RKO (cell line): ENCODE results near the gene ACTL6B.
A peak's percentile ranks its signal among the peaks of the same experiment; 100 is the strongest.
"Not testable (repeated sequence)": the region's sequence is repeated elsewhere in the genome, so short reads cannot be mapped to it uniquely, and the experiment has no call there.

Experiments
- DNase-seq: peaks from one replicate; pipeline ENCODE4 v3.0.0-alpha.2; 2016; ENCODE audit warnings: low spot score

Gene ACTL6B

DNA sequence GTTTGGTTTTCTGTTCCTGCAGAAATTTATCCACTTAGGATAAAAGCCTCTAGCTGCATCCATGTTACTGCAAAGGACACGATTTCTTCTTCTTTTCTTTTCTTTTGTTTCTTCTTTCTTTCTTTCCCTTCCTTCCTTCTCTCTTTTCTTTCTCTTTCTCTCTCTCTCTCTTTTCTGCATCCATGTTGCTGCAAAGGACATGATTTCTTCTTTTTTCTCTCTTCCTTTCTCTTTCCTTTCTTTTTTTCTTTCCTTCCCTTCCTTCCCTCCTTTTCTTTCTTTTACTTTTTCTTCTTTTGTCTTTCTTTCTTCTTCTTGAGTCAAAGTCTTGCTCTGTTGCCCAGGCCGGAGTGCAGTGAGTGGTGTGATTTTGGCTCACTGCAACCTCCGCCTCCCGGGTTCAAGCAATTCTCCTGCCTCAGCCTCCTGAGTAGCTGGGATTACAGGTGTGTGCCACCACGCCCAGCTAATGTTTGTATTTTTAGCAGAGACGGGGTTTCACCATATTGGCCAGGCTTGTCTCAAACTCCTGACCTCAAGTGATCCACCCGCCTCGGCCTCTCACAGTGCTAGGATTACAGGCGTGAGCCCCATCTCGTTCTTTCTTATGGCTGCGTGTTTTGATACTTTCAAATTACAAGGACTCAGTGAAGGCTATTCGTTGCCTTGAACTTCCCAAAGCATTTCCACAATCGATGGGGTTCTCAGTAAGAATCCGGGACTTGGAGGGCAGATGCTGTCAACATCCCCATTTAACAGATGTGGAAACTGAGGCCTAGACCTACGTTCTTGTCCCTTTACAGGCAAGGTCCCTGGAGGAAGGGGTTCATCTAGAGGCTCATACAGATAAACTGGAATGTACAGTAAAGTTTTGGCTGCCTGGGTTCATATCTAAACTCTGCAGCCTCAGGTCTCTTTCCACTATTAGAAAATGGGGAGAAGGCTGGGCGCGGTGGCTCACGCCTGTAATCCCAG is 15.4 kb upstream of the ACTL6B start:
- no peak for DNase-seq

DNA sequence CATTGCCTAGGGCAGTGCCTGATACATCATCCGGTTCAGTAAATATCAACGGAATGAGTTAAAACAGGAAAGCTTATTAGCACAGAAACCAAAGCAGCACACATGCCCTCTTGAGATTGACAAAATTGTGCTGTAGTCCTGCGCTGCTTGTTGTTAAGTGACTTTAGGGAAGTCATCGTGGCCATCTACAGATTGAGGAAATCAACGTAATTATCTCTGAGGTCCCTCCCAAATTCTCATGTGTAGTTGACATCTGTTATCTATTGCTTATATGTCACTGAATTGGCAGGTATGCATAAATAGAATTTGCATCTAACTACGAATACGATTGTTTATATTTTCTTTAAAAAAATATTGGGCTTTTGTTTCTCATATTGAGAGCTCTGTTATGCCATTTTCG is 13.8 kb upstream of the ACTL6B start:
- DNase-seq: no peak

DNA sequence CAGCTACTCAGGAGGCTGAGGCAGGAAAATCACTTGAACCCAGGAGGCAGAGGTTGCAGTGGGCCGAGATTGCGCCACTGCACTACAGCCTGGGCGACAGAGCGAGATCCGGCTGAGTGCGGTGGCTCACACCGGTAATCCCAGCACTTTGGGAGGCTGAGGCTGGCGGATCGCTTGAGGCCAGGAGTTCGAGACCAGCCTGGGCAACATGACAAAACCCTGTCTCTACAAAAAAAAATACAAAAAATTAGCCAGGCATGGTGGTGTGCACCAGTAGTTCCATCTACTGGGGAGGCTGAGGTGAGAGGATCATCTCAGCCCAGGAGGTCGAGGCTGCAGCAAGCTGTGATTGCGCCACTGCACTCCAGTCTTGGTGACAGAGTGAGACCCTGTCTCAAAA is 12.9 kb upstream of the ACTL6B start:
- DNase-seq: not testable (repeated sequence)

DNA sequence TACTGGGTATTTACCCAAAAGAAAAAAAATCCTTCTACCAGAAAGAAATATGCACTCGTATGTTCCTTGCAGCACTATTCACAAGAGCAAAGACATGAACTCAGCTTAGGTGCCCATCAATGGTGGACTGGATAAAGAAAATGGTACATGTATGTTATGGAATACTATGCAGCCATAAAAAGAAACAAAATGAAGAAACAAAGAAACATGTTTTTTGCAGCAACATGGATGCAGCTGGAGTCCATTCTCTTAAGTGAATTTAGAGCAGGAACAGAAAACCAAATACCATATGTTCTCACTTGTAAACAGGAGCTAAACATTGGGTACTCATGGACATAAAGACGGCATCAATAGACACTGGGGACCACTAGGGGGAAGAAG is 11.8 kb upstream of the ACTL6B start:
- no peak for DNase-seq

DNA sequence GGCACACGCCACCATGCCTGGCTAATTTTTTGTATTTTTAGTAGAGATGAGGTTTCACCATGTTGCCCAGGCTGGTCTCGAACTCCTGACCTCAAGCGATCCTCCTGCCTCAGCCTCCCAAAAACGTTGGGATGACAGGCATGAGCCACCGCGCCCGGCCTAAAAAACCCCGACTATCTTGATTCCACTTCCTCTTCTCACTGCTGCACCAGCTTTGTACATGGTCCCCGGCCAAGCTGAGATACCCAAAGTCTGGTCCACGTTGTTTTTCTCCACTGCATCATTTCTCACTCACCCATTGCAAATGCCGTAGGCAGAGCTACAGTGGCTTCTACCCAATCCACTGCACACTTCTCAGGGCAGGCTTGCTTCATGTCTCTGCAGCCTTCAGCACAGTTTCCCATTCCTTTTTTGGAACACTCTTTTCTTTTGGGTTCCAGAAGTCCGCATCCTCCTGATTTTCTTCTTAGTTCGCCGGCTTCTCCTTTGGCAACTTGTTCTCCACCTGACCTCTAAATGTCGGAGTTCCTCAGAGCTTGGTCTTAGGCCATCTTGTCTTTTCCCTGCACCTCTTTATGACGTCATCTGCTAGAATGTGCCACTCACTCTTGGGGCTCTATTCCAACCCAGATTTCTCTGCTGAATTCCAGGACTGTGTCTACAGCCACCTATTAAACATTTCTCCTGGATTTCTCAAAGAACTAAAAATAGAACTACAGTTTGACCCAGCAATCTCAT is 11.3 kb upstream of the ACTL6B start:
- DNase-seq: no peak

DNA sequence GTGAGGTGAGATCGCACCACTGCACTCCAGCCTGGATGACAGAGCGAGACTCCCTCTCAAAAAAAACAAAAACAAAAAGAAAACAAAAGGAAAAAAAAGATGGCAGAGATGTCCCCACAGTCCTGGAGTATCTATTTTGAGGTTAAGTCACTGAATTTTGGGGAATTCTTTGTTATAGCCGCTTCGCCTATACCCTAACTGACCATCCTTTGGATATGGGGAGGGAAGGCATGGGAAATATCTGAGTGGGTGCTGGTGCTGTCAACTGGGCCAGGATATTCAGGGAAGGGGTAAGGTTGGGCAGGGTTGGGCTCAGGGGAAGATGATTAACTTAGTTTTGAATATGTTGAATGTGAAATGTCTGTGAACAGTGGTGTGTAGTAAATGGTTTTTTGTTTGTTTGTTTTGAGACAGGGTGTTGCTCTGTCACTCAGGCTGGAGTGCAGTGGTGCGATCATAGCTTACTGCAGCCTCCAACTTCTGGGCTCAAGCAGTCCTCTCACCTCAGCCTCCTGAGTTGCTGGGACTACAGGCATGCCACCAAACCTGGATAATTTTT is 9.0 kb upstream of the ACTL6B start:
- no peak for DNase-seq

DNA sequence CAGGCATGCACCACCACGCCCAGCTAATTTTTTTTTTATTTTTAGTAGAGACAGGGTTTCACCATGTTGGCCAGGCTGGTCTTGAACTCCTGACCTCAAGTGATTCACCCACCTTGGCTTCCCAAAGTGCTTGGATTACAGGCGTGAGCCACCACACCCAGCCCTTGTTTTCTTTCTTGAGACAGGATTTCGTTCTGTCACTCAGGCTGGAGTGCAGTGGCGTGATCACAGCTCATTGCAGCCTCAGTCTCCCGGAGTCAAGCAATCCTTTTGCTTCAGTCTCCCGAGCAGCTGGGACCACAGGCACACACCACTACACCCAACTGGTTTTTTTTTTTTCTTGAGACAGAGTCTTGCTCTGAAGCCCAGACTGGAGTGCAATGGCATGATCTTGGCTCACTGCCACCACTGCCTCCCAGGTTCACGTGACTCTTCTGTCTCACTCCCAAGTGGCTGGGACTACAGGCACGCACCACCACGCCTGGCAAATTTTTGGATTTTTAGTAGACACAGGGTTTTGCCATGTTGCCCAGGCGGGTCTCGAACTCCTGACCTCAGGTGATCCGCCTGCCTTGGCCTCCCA is 6.0 kb upstream of the ACTL6B start:
- DNase-seq: not testable (repeated sequence)

DNA sequence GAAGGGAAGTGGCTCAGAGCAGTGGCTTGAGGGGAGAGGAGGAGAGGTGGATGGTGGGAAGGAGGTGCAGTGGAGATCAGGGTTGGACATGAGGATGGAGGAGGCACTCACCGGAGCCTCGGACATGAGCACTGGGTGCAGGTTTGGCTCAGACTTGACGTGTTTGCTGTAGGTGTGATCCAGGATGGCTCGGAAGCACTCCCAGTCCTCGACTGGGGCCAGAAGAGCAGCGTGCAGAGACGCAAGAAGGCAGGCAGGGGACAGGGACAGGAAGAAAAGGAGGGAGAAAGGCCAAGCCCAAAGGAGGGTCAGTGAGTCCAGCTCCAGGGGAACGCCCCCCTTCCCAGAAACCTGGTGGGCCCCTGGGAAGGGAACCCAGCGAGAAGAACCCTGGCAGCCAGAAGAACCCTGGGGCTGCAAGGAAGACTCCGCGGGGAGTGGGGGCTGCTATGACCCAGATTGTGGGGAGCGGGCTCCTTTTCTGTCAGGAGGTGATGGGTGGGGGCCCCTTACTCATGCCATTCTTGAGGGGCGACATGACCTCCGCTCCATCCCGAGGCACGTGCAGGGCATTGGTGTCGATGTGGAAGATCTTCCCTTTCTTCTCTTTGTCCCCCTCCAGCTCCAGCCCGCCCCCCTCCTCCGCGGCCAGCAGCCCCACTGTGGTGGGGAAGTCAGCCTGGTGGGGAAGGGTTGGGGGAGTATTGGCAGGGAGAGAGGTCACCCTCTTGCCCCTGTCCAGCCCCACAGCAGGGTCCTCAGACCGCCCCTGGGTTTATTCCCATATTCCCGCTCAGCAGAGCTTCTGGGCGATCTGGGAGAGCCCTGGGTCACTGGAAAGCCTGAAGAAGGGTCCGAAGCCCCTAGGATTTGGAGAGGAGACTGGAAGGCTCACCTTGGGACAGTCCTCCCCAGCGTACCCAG is 1.1 kb downstream of the ACTL6B start:
- no peak for DNase-seq

DNA sequence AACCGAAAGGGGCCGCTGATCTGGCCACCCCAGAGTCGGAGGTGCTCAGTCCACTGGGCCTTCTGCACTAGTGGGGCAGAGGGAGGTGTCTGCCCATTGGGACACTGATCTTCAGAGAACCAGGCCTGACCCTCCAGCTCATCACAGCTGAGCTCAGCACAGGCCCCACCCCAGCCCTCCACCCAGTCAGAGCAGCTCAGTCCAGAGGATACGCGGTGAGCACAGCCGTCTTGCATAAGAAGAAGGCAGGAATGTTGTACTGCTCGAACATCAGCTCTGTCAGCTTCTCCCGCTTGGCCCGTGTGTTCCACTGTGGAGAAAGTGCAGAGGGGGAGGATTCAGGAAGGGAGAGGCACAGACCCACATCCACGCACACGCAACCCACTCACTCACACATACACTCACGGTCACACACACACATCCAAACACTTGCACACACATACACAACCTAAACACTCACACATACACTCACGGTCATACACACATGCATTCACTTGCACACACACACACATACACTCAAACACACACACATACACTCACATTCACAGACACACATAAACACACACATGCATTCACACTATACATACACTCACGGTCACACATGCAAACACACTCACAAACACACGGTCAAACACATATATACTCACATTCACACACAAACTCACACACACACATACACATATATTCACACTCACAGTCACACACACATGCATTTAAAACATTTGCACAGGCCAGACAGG is 6.3 kb downstream of the ACTL6B start:
- DNase-seq: no peak

DNA sequence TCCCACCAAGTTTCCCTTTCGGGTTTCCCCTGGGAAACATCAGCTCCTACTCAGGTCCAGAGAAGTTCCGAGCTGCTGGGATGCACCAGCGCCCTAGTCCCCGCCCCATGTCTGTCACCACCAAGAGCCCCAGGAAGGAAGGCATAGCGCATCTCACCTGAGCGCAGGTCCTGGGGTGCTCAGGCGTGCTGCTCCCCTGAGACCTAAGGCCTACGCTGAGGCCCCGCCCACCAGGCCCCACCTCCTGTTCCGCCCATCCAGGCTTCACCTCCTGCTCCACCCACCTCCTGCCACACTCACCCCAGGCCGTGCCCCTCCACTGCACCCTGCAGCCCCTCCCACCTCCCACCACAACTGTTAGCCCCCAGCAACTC is 13.7 kb downstream of the ACTL6B start:
- no peak for DNase-seq

DNA sequence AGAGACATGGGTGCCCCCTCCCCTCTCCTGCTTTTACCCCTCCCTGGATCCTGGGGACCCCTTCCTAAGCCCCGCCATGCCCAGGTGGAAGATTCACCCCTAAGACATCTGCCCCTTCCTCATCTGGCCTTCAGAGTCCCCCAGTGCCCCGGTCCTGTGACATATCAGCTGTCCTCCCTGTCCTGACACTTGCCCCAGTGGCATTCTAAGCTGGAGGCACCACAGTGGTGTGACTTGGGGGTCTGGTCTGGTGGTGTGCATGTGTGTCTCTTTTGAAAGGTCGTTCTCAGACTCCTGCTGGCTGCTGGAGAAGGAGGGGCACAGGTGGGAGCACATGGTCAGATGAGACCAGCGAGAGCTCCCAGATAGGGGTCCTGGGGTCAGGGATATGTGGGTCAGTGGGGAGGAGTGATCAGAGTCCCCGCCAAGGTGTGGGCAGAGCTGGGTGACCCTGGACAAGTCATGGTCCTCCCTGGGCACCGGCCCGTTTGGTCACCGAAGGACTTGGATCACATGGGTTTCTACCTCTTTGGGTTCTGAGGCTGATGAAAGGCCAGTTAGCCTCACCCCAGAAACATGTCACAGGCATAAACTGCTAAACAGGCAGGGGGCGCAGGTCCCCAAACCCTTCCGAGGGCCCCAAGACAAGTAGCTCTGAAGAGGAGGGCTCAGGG is 14.3 kb downstream of the ACTL6B start:
- DNase-seq: no peak

DNA sequence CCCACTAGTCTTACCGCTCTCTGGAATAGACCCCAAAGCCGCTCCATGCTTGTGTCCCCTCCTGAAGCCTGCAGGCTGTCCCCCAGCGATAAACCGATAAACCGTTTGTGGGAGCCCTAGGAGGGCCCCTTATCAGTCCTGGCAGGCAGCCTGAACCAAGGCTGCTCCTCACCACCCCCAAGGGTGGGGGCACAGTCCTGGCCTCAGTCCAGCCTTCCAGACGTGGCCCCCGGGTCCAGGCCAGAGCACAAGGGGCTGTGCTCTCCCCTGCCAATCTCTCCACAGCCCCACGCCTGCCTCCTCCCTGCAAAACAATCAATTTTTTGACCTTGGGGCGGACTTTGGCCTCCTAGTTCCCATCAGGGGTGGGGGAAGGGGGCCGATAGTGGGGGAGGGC is 14.8 kb downstream of the ACTL6B start, which contains the start of gene TFR2:
TSS of gene TFR2 (minus strand) at position 90 of the 397 bp plus-strand sequence. CDS start at position 47, 43 bp downstream.
- no peak for DNase-seq

DNA sequence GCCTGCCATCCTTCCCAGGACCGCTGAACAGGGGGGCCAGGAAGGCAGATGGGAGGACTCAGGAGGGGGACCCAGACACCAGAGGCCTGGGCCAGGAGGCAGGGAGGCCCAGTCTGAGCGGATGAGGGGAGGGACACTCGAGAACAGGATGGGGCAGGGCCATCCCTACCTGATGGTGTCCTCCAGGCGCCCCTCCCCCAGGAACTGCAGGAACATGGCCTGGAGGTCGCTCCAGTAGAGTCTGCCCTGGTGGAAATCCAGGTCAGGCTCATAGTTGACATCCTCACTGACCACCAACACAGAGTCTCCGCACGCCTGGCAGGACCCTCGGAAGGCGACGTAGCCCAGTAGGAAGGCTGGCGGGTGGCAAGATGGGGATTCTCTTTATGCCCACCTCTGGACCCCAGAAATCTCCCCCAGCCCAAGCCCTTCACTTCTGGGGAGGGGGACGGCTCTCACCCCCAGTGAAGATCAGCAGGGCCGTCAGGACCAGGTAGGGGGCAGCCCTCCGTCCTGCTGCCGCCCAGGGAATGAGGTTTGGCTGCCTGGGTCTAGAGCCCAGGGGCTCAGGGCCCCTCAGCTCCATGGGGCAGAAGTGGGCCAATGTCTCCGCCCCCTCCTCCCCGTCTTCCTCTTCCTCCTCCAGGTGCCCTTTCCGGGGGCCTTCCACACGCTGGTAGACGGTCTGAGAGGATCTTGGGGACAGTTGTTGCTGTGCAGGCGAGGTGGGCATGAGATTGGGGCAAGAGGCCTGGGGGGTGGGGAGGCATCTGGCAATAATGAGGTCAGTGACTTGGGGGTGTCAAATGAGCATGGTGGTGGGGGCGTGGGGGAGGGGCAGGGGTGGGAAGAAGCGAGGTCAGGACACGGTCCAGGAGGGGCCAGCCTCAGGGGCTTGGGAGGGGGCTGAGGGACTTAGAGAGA is 15.5 kb downstream of the ACTL6B start:
- DNase-seq: no peak

DNA sequence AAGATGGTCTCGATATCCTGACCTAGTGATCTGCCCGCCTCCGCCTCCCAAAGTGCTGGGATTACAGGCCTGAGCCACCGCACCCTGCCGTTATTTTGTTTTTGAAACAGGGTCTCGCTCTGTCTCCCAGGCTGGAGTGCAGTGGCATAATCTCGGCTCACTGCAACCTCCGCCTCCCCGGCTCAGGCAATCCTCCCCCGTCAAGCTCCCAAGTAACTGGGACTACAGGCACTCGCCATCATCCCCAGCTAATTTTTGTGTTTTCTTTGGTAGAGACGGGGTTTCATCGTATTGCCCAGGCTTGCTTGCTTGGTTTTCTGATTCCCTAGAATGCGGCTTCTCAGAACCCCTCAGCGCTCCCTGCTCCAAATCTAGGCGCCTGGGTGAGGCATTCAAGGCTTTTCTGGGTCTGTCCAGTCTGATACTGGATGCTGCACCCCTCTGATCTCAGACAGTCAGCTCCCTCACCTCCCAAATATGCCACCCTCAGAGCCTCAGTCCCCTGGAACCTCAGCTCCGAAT is 16.2 kb downstream of the ACTL6B start:
- DNase-seq: no peak

DNA sequence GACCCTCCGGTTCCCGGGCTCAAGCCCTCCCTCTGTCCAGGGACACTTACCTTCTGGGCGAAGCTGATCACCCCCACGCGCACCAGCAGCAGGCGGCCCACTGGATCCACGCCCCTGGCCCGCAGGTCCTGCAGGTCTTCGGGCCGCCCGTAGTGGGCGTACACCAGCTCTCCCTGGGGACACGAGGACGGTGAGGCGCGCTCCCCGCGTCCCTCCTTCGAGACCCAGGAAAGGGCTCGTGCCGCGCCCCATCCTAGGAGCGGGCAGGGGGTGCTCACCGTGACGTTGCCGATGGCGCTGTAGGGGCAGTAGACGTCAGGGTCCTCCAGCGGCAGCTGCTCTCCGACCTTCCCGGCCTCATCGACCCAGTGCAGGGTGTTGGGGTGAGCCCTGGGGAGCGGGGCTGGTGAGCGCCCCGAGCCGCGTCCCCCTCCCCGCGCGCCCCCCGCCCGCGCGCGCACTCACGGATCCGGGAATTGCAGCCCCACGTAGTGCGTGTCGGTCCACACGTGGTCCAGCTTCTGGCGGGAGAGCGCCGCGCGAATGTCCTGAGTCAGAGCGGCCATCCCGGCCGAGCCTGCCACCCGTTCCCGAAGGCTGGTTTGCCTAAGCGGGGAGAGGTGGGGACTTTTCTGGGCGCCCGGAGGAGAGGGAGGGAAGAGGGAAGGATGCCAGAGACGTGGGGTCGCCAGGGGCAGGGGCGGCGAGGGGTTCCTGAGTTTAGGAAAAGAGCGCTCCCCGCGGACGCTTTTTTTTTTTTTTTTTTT is 23.1 kb downstream of the ACTL6B start:
- DNase-seq: peak; percentile 68

DNA sequence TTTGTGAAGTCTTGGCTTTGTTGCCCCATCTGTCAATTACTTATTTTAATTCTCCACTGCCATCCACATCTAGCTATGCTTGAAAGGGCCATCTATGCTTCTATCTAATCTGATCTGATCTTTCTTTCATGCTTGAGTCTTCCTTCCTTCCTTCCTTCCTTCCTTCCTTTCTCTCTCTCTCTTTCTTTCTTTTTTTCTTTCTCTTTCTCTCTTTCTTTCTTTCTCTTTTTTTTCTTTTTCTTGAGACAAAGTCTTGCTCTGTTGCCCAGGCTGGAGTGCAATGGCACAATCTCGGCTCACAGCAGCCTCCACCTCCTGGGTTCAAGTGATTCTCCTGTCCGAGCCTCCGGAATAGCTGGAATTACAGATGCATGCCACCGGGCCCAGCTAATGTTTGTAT is 26.2 kb downstream of the ACTL6B start:
- no peak for DNase-seq

DNA sequence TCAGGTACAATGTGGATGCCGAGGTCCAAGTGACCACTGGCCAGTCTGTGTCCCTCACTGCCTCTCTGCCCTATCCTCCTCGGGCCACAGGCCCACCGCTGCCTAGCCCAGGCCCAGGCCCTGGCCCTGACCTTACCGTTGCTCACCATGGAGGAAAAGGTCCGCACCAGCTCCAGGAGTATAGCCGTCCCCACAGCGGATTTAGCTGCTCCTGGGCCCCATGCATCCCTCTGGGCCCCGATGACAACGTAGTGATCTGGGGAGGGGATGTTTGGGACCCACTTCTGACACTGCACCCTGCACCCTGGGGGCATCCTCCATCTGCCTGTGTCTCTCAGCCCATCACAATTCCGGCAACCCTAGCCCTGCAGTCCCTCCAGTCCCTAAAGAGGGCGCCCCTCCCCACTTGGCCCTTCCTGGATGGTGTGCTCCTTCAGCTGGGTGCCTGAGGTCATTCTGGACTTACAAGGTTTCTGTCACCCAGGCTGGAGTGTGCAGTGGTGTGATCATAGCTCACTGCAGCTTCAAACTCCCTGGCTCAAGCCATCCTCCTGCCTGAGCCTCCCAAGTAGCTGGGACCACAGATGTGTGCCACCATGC is 27.0 kb downstream of the ACTL6B start:
- DNase-seq: peak; percentile 73

DNA sequence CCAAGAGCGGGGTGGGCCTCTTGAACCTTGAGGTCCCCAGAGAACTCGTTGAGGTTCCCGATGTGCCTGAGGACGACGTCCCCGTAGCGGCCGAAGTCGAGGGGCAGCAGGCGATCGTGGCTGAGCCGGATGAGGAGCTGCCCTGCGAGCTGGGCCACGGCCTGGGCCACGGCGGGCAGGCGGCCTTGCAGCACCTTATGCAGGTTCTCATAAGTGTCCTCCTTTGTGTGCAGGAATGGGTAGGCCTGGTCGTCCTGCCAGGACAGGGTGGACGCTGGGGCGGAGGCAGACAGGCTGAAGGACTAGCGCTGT is 29.1 kb downstream of the ACTL6B start:
- no peak for DNase-seq
